ENCODE measurements around the gene MTUS2.
"Not testable (repeated sequence)": the region's sequence is repeated elsewhere in the genome, so short reads cannot be mapped to it uniquely, and the experiment has no call there.

The MTUS2 gene

GRCh38 chr13:29328501-29328900, 508.4 kb downstream of the MTUS2 start:
- TF ChIP-seq CTCF (IDR thresholded peaks at IDR 0.05; ENCODE audit: low read depth, low read length) = no peak

GRCh38 chr13:29336356-29336755, 516.2 kb downstream of the MTUS2 start:
- no peaks in the 10 kb centered on the region for H3K4me1 ChIP-seq
- H3K9me3 ChIP-seq = no peaks in the 10 kb centered on the region
- no peak overlapping the region for H3K4me3 ChIP-seq (ENCODE audit: low read depth, low read length)
- TF ChIP-seq CTCF (IDR thresholded peaks at IDR 0.05; ENCODE audit: low read depth, low read length) = no peak
- H3K36me3 ChIP-seq = no peaks in the 10 kb centered on the region
- H3K27me3 ChIP-seq = peaks cover 17% of the 10 kb centered on the region
- DNase-seq = no peak

More at GRCh38 chr13:29328501-29328900, 508.4 kb downstream of the MTUS2 start:
- no peak for DNase-seq
- no peak overlapping the region for H3K4me3 ChIP-seq (ENCODE audit: low read depth, low read length)
- H3K4me1 ChIP-seq = no peaks in the 10 kb centered on the region
- peaks cover 19% of the 10 kb centered on the region for H3K27me3 ChIP-seq
- H3K36me3 ChIP-seq = no peaks in the 10 kb centered on the region
- no peaks in the 10 kb centered on the region for H3K9me3 ChIP-seq

- TF ChIP-seq CTCF (IDR thresholded peaks at IDR 0.05; ENCODE audit: low read depth, low read length) = no peak
- Histone ChIP-seq H3K36me3 (no peaks in the 10 kb centered on the region), H3K27me3 (peaks cover 21% of the 10 kb centered on the region), H3K4me3 (ENCODE audit: low read depth, low read length) (no peak overlapping the region), H3K9me3 (no peaks in the 10 kb centered on the region; the same call in 1 of the 2 replicates), H3K4me1 (no peaks in the 10 kb centered on the region)
- DNase-seq = no peak
These were observed 519.5 kb downstream of the MTUS2 start for GRCh38 chr13:29339386-29340272.

GRCh38 chr13:29345860-29346582, 525.9 kb downstream of the MTUS2 start:
- not testable (repeated sequence) for H3K27me3 ChIP-seq; DNase-seq; H3K36me3 ChIP-seq; H3K4me3 ChIP-seq (ENCODE audit: low read depth, low read length); H3K4me1 ChIP-seq; H3K9me3 ChIP-seq

GRCh38 chr13:29355029-29355428, 534.9 kb downstream of the MTUS2 start:
- no peak overlapping the region for H3K4me3 ChIP-seq (ENCODE audit: low read depth, low read length)
- no peak for TF ChIP-seq CTCF (IDR thresholded peaks at IDR 0.05; ENCODE audit: low read depth, low read length)
- H3K9me3 ChIP-seq = no peaks in the 10 kb centered on the region
- H3K4me1 ChIP-seq = no peaks in the 10 kb centered on the region
- H3K27me3 ChIP-seq = peaks cover 54% of the 10 kb centered on the region
- H3K36me3 ChIP-seq = no peaks in the 10 kb centered on the region
- DNase-seq = no peak

GRCh38 chr13:29359181-29359580, 539.0 kb downstream of the MTUS2 start:
- Histone ChIP-seq H3K4me1 (no peaks in the 10 kb centered on the region), H3K9me3 (no peaks in the 10 kb centered on the region), H3K27me3 (peaks cover 42% of the 10 kb centered on the region), H3K4me3 (ENCODE audit: low read depth, low read length) (no peak overlapping the region), H3K36me3 (no peaks in the 10 kb centered on the region)
- DNase-seq = no peak
- no peak for TF ChIP-seq CTCF (IDR thresholded peaks at IDR 0.05; ENCODE audit: low read depth, low read length)

All from BE2C (cell line).